ENCODE measurements around the gene FADS6.
"Not testable (repeated sequence)": the region's sequence is repeated elsewhere in the genome, so short reads cannot be mapped to it uniquely, and the experiment has no call there.

FADS6 gene

GRCh38 chr17:74920306-74920620 is 26.8 kb upstream of the FADS6 start:
- no peak for DNase-seq

DNA sequence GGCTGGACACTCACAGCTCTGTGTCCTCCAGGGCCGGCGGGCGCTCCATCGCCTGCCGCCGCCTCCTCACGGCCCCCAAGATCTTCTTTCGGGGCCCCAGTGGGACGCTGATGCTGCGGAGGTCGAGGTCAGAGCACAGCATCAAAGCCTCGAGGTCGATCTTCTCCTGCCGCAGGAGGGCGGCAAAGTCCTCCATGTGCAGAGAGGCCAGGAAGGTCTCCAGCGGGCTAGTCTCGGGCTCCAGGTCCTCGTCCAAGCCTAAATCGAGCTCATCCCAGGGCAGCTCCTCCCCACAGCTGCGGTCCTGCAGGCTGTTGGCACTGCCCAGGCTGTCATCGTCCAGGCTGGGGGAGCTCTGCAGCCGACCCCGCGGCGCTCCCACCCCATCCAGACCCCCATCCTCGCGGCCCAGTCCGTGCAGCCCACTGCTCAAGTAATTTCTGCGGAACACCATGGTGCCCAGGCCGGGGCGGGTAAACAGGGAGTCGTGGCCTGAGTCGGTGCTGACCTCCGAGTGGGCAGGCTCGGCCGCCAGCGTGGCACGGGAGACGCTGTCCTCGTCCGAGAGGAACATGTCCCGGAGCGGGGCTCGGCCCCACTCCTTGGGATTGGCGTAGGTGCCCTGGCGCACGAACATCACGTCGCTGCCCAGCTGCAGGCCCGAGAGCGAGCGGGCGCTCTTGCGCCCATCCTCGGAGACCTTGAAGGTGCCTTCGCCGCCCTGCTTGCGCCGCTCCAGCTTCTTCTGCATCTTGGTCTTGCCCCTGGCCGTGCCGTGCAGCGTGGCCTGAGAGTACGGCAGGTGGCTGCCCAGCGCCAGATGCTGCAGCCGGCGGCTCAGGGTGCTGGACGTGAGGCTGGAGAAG is 26.2 kb upstream of the FADS6 start:
- peak; percentile 13 for DNase-seq

- DNase-seq, result no peak
Observed at GRCh38 chr17:74918906-74919305, 25.5 kb upstream of the FADS6 start.

- DNase-seq, result no peak
Observed at GRCh38 chr17:74917430-74917829, 24.0 kb upstream of the FADS6 start.

DNA sequence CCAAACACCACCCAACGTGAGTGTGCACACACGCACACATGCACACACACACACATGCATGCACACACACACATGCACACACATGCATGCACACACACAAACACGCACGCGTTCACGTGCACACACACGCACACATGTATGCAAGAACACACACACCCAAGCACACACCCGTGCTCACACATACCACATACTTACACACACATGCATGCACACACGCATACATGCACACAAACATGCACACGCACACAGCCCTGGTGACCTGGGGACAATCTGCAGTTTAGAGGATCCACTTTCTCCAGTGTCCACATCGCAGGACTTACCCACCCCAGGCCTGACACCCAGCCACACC is 23.4 kb upstream of the FADS6 start:
- DNase-seq, result no peak

- DNase-seq, result no peak
Observed at GRCh38 chr17:74916136-74916850, 22.9 kb upstream of the FADS6 start.

DNA sequence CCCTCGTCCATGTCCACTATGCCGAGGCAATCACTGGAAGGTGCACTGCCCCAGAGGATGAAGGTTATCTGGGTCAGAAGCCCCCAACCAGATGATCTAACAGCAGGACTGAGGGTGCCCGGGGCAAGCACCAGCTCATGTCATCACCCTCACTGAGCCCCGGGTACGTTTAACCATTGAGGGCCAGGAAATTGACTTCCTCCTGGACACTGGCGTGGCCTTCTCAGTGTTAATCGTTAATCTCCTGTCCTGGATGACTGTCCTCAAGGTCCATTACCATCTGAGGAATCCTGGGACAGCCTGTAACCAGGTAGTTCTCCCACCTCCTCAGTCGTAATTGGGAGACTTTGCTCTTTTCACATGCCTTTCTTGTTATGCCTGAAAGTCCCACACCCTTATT is 18.0 kb upstream of the FADS6 start:
- DNase-seq, result not testable (repeated sequence)

- not testable (repeated sequence) for DNase-seq
Observed at GRCh38 chr17:74909097-74909496, 15.7 kb upstream of the FADS6 start.

- DNase-seq, result no peak
Observed at GRCh38 chr17:74907012-74907411, 13.6 kb upstream of the FADS6 start.

DNA sequence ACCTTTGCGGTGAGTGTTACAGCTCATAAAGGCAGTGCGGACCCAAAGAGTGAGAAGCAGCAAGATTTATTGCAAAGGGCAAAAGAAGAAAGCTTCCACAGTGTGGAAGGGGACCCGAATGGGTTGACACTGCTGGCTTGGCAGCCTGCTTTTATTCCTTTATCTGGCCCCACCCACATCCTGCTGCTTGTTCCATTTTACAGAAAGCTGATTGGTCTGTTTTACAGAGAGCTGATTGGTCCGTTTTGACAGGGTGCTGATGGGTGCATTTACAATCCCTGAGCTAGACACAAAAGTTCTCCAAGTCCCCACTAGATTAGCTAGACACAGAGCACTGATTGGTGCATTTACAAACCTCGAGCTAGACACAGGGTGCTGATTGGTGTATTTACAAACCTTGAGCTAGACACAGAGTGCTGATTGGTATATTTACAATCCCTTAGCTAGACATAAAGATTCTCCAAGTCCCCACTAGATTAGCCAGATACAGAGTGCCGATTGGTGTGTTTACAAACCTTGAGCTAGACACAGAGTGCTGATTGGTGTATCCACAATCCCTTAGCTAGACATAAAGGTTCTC is 12.9 kb upstream of the FADS6 start:
- peak; percentile 7 for DNase-seq

DNA sequence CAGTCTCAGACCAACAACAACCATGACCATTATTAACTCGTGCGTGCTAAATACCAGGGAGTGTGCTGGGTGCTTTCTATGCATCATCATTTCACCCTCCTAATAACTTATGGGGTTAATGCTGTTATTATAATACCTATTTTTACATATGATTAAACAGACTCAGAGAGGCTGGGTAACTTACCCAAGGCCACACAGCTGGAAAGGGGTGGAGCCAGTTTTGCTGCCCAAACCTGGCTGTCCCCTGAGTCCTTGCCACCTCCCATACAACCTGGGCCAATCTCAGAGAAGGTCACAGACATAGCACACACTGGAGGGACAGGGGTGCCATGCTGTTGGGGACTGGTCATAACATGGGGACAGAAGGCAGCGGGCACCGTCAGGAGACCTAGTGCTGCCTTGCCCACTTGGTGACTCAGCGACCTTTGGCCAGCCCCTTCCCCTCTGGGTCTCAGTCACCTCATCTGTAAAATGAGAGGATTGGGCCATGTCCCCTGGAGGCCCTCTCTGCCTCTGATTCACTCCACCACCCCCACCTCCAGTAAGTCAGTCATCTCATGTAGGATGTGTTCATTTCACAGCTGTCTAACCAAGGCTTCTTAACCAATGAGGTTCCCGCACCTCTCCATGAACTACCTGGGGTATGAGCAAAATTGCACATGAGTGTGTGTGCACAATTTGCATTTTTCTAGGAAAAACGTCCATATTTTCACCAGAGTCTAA is 11.4 kb upstream of the FADS6 start:
- no peak for DNase-seq

DNA sequence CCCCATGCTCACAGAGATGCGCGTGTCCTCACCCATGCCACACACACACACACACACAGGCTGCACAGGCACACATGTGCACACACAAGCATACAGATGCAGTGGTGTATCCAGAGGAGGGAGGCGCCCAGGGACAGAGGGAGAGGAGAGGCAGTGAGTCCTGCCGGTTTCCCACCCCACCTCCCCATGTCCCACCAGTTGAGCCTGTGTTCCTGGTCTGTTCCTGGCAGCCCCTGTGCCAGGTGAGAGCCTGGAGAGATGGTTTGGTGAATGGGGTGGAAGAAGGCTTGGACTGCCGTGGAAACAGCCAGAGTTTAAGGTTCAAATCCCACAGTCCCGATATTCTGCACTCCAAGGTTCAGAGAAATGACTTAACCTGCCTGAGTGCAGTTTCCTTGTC is 10.2 kb upstream of the FADS6 start:
- DNase-seq, result no peak

- no peak for DNase-seq
Observed at GRCh38 chr17:74903034-74903433, 9.6 kb upstream of the FADS6 start.

DNA sequence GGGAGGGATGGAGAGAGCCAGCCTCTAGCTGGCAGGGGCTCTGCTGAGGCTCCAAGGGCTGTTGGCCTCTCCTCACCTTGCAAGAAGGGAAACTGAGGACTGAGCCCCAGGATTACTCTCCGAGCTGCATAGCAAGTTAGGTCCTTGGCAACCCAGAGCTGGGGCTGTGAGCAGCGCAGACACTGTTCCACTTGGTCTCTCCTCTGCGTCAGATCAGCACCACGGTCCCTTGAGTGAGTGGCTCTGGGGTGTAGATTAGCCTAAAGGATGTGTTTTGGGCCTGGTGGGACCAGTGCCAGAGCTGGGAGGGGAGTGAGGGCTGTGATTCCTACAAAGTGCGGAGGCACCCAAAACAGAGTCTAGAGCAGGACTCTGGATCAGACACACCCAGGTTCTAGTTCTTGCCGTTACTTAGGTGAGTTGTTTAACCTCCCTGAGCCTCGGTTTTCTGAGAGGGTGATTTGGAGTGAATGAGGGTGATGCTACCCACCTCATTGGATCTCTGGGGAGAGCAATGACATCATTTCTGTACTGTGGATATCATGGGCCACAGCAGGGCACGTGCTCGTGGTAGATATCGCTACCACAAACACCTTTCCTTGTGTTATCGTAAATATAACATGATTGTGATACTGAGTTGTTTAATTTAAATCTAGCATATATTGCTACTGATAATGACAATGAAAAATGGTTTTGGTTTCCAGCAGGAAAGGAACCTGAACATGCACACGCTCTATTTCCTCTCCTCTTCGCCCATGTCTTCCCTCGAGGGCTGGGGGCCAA is 8.1 kb upstream of the FADS6 start:
- no peak for DNase-seq

DNA sequence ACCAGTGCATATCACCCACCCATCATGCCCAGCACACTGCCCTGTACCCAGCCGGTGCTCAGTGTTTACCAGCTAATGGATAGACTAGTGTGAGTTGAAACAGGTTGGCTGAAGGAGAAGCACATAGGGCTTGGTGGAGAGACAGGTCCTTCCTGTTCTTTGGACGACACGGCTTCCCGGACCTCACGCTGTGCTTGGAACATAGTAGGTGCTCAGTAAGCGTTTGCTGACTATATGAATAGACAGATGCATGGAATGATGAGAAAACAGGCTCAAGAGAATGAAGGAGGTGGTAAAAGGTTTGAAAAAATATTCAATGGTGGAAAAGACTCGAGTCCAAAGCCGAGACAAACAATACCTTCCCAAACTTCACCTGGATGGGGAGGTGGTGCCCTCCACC is 6.8 kb upstream of the FADS6 start:
- no peak for DNase-seq

GRCh38 chr17:74898376-74898946 is 5.0 kb upstream of the FADS6 start:
- no peak for DNase-seq

DNA sequence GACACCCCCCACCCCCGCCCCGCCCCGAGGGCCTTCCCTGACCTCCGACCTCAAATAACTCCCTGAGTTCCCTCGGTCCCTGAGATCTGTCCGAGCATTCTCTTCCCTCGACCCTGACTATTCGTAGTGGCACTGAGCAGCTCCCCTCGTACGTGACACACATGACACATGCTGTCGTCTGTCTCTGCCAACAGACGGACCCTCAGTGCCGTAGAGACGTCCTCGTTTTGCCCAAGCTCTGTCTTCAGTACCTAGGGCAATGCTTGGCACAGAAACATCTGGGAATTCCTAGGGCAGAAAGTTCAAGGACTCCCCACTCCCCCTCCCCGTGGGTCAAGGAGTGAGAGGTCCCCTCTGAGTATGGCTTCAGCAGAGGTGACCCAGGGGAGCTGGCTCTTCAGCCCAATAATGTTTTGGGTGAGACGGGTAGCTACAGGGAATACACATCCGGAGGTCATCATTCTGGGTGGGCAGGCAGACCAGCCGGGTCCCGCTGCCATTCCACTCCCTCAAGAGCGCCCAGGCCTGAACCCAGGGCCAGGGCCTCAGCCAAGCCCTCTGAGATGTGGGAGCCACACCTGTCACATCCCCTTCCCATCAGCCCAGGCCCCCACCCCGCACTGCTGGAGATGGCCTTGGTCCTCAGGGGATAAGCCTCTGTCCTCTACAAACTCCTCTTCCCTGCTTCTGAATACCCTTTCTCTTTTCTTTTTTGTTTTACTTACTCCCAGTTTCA is 671 bp upstream of the FADS6 start:
- no peak for DNase-seq

GRCh38 chr17:74892013-74892841 is 1.2 kb downstream of the FADS6 start:
- DNase-seq, result no peak

- DNase-seq, result no peak
Observed at GRCh38 chr17:74890554-74890953, 2.9 kb downstream of the FADS6 start.

DNA sequence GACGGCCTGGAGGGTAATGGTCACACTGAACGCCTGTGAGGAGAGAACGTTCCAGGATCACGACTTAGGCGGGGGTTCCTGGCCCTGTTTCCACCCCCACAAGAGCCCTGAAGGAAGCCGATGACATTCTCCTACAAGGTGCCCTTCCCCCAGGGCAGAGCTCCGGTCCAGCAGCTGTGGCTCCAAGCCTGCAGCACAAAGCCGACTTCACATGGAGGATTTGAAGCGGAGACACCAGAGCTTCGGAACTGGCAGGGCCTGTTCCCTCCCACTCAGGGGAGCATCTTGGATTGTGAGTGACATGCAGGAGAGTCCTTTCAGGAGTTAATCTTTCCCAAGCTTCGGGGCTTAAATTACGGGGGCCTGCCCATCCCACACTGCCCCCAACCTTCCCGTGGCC is 5.0 kb downstream of the FADS6 start:
- no peak for DNase-seq

DNA sequence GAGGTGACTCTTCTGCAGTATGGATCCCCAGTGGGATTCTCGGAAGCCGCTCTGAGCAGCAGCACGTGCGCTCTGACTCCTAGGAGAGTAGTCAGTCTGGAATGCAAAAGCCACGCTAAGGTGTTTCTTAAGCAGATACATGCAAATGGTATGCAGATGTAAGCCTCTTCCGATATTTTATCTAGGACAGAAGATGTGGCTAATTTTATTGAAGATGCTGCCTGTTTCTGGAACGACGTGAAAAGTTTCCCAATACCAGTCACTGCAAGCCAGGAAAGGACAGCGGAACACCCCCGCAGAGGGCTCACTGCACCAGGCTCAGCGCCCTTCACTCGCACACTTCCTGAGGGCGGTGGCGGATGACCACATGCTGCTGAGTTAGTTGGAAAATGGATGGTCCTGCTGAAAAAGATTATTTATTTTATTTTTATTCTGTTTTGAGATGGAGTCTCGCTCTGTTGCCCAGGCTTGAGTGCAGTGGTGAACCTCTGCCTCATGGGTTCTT is 10.1 kb downstream of the FADS6 start:
- DNase-seq, result no peak
